Stimulated activated CD8-positive, alpha-beta memory T cell treated with anti-CD3 and anti-CD28 coated beads, Interleukin-2, amount 100 ng/mL, for 1 hour (primary cell): ENCODE measurements around the gene IL6ST.
"Not testable (repeated sequence)": the region's sequence is repeated elsewhere in the genome, so short reads cannot be mapped to it uniquely, and the experiment has no call there.

Experiments used
- DNase-seq, 2 donors: peaks; one replicate each; pipeline ENCODE4 v3.0.0-alpha.2; 2020; ENCODE audit warnings: low read depth in 2 of 2

Gene IL6ST

DNA sequence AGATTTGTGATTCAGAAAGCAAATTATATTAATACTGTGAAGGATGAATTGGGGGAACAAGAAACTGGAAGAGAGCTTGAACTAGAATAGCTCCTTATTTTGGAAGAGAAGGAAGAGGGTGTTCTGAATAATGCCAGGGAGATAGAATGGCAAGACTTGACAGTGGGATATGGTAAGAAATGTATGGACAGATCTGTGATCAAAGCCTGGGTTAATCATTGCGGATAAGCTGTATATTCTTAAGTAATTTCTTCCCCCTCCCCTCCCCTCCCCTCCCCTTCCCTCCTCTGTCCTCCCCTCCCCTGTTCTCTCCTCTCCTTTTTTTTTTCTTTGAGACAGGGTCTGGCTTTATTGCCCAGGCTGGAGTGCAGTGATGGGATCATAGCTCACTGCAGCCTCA lies 10.1 kb upstream of the IL6ST start:
- no peak for DNase-seq

GRCh38 chr5:56003679-56004078 lies 8.9 kb upstream of the IL6ST start:
- DNase-seq = no peak

GRCh38 chr5:56003179-56003578 lies 8.4 kb upstream of the IL6ST start:
- DNase-seq = no peak

- no peak for DNase-seq
Measured at GRCh38 chr5:56002303-56002702, 7.5 kb upstream of the IL6ST start.

DNA sequence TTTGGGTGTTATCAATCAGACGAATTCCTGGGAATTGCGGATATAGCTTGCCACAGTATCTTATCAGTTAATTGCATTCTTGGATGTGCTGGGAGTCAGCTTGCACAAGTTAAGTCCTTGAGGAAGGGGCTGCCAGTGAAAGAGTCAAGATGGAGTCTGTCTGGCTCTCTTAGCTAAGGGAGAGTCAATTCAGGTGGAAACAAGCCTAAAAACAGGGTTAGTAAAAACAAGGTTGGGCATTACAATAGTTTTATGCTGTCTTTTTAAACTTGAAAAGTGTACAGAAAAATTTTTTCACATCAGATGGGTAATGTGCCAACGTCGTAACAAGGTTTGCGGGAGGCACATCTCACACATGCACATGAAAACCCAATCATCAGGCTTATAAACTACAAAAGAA lies 5.5 kb upstream of the IL6ST start:
- not testable (repeated sequence) for DNase-seq

DNA sequence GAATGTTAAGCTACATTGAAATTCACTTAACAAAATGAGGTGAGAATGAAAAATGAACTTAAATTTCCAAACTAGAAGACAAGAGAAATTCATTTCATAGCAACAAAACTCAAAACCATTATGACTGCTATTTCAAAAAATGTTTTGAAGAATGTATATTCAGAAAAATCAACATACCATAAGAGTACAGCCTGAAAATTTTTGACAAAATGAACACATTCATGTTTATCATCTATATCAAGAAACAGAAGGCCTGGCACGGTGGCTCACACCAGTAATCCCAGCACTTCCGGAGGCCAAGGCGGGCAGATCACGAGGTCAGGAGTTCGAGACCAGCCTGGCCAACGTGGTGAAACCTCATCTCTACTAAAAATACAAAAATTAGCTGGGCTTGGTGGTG lies 4.2 kb upstream of the IL6ST start:
- DNase-seq = no peak

DNA sequence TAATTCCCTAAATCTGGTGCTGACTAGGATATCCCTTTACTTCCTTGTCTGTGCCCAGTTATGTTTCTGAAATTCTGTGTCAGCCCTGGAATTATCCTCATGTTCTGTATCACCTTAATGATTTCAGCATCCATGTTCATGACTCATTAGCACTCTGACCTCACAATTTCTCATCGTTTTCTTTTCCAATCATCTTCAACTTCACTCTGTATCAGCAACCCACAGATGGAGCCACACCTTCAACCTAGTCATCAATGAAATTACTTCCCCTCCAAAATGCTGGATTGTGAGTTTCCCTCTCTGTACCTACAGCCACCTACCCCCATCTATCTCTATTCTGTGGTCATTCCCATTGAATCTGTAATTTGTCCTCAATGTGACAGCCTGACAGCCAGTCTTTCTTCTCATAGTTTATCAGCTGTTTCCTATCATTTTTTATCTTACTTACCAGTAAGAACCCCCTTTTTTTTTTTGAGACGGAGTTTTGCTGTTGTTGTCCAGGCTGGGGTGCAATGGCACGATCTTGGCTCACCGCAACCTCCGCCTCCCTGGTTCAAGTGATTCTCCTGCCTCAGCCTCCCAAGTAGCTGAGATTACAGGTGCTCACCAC lies 3.1 kb upstream of the IL6ST start:
- DNase-seq = no peak

DNA sequence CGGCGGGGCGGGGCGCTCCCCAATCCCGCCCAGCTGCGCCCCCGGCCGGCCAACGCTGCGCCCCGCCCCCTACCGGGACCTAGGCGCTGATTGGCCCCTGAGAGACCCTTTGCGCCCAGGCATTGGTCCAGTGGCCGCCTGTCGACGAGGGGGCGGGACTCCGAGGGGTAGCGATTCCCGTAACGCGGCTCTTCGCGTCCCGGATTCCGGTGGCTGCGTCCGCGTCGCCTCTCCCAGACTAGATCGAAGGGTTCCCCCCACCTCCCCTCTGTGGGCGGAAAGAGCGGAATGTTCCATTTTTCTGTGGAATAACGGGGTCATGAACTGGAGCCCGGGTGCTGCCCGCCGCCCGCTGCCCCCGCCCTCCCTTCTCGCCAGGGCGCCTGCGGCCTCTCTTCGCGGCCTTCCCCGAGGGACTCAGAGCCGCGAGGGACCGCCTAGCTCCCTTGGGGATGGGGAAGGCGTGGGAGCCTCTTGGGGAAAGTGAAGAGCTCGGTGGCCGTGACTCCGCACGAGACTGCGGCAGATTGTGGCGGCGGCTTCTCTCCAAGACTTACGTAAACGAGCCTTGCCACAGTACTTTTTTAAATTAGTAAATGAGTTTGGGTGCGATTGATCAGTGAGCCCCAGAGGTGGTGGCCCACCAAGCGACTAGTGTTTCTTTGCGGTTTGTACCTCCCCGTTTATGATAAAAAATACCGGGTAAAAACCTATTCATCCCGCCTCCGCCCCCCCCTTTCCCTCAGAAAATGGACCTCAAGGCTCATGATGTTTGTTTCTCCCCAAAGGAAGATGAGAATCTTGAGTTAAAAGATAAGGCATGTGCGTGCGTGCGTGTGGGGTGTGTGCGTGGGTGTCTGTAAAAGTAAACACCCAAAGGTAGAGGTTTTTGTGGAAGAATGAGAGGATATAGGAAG lies 493 bp upstream of the IL6ST start:
- DNase-seq = peak; percentile 86 to 94

GRCh38 chr5:55993731-55994494 lies 850 bp downstream of the IL6ST start:
- no peak for DNase-seq

- DNase-seq = no peak
Measured at GRCh38 chr5:55993013-55993412, 1.8 kb downstream of the IL6ST start.

- DNase-seq = no peak
Measured at GRCh38 chr5:55991768-55992486, 2.8 kb downstream of the IL6ST start.

DNA sequence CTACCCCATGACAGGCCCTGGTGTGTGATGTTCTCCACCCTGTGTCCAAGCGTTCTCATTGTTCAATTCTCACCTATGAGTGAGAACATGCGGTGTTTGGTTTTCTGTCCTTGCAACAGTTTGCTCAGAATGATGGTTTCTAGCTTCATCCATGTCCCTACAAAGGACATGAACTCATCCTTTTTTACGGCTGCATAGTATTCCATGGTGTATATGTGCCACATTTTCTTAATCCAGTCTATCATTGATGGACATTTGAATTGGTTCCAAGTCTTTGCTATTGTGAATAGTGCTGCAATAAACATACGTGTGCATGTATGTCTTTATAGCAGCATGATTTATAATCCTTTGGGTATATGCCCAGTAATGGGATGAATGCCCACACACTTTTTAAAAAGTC lies 3.9 kb downstream of the IL6ST start:
- not testable (repeated sequence) for DNase-seq

- no peak for DNase-seq
Measured at GRCh38 chr5:55989860-55990259, 4.9 kb downstream of the IL6ST start.

- DNase-seq = no peak
Measured at GRCh38 chr5:55988979-55989638, 5.7 kb downstream of the IL6ST start.

GRCh38 chr5:55988428-55988827 lies 6.3 kb downstream of the IL6ST start:
- DNase-seq = not testable (repeated sequence)

- DNase-seq = no peak
Measured at GRCh38 chr5:55986931-55987330, 7.8 kb downstream of the IL6ST start.

- DNase-seq = no peak
Measured at GRCh38 chr5:55985181-55985580, 9.6 kb downstream of the IL6ST start.

DNA sequence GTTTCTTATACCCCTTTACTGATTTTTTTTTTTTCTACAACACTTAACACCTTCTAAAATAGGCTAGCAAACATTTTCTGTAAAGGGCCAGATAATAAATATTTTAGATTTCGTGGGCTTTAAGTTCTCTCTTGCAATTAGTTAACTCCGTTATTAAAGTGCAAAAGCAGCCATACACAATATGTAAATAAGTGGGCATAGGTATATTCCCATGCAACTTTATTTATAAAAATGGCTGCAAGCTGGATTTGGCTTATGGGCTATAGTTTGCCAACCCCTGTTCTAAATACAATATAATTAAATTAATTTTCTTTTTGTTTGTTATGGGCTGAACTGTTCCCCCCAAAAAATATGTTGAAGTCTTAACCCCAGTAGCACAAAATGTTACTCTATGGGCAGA lies 10.8 kb downstream of the IL6ST start:
- DNase-seq = no peak

DNA sequence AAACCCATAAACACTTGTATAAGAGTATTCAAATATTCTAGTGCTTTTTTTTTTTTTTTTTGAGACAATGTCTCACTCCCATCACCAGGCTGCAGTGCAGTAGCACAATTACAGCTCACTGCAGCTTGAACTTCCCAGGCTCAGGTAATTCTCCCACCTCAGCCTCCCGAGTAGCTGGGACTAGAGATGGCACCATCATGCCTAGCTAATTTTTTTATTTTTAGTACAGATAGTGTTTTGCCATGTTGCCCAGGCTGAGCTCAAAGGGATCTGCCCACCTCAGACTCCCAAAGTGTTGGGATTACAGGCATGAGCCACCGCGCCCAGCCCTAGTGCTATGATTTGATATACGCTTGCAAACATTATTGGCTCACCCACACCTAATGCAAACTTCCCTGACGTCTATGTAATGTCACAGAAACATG lies 11.8 kb downstream of the IL6ST start:
- no peak for DNase-seq

- no peak for DNase-seq
Measured at GRCh38 chr5:55973296-55973695, 21.5 kb downstream of the IL6ST start.

DNA sequence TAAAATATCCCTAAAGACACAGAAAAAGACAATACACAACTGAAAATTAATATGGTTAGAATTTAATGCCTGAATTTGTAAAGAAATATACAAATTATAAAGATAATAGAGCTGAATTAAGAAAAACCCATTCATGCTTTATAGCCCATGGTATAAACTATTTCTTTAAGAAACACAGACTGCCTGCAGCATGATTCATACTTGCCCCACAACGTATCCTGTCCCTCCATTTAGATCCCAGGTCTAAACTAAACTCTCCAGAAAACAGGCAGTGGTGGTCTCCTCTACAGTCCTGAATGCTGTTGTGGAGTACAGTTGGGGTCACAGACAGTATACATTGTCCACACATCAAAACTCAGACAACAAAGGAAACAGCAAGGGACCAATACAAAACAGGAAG lies 24.8 kb downstream of the IL6ST start:
- no peak for DNase-seq
